ENCODE data around the gene FBXO36. TPM values are rescaled to one million over a fixed set of nuclear protein-coding genes. Genes with fewer than 3 reads are reported as not detected.

Gene FBXO36
- total and polyA plus RNA-seq, 2 of the 13 experiments (the other 11 are each of a cell fraction or from before 2014, with no cell fraction given) = 2.8 TPM

DNA sequence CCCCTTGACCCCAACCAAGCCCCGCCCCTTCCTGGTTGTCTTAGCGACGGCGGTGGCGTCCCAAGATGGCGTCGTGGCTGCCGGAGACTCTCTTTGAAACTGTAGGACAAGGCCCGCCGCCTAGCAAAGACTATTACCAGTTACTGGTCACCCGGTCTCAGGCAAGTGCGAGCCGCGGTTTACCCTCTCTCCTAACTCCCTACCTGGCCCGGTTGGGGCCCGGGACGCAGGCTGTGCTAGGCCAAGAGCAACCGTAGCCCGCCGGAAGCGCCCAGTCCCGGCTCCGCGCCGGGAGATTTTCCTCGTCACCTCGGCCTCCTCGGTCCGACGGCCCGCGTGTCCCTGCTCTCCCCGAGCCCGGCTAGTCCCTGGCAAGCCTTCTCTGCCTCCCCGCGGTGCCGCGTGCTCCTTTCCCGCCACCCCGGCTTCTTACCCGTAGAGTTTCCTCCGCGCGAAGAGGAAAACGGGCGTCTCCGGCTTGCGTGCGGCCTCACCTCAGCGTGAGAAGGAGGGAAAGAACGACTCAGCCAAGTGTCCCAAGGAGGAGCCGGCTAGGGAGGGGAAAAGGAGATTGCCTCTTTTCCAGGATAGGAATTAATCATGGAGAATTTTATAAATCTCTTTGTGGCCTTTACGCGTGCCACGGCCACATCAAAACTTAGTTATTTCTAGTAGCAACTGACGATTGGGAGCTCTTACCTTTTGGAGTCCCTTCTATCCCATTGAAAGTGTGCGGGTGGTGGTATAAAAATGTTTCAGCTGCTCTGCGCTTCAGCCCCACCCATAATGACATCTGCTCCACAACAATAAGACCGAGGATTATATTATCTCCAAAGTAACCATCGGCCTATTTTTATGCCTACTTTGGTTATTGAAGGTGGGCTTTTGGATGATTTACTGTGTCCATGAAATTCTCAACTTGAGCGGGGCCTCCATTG is at the start of gene FBXO36 (continued):
- TF ChIP-seq ATM (IDR thresholded peaks at IDR 0.05; ENCODE audit: borderline replicate concordance) = no peak
- TF ChIP-seq HNRNPLL (IDR thresholded peaks at IDR 0.05; ENCODE audit: low read depth, low read length, poor library complexity, severe bottlenecking) = peak; percentile 53
- TF ChIP-seq KMT2A (CRISPR knock-in tag; IDR thresholded peaks at IDR 0.05) = peak; percentile 81
- TF ChIP-seq IRX3 (CRISPR knock-in tag; IDR thresholded peaks at IDR 0.05; ENCODE audit: borderline replicate concordance, low read depth) = peak; percentile 78; the same call in 1 of the 2 replicates
- no peak for TF ChIP-seq ZNF335 (CRISPR knock-in tag; IDR thresholded peaks at IDR 0.05)
- TF ChIP-seq ZNF484 (CRISPR knock-in tag; IDR thresholded peaks at IDR 0.05; ENCODE audit: borderline replicate concordance, low read depth) = no peak
- no peak for TF ChIP-seq SMYD3 (CRISPR knock-in tag; IDR thresholded peaks at IDR 0.05)
- TF ChIP-seq, protein P1, sequence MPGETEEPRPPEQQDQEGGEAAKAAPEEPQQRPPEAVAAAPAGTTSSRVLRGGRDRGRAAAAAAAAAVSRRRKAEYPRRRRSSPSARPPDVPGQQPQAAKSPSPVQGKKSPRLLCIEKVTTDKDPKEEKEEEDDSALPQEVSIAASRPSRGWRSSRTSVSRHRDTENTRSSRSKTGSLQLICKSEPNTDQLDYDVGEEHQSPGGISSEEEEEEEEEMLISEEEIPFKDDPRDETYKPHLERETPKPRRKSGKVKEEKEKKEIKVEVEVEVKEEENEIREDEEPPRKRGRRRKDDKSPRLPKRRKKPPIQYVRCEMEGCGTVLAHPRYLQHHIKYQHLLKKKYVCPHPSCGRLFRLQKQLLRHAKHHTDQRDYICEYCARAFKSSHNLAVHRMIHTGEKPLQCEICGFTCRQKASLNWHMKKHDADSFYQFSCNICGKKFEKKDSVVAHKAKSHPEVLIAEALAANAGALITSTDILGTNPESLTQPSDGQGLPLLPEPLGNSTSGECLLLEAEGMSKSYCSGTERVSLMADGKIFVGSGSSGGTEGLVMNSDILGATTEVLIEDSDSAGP (CRISPR knock-in tag; IDR thresholded peaks at IDR 0.05; ENCODE audit: borderline replicate concordance) = peak; percentile 53; the same call in 1 of the 2 replicates
- peak; percentile 79; the same call in 1 of the 2 replicates for TF ChIP-seq ZNF367 (CRISPR knock-in tag; IDR thresholded peaks at IDR 0.05; ENCODE audit: borderline replicate concordance)
- no peak for TF ChIP-seq HNF4G (IDR thresholded peaks at IDR 0.05; ENCODE audit: borderline replicate concordance, low read depth, low read length)
- no peak for TF ChIP-seq HNF4G (CRISPR knock-in tag; IDR thresholded peaks at IDR 0.05; ENCODE audit: borderline replicate concordance, low read depth)
- 0 out of 2 replicates have a peak, but pooled peaks have one; percentile 69 for TF ChIP-seq NFATC3 (CRISPR knock-in tag; IDR thresholded peaks at IDR 0.05)
- TF ChIP-seq, protein P2, sequence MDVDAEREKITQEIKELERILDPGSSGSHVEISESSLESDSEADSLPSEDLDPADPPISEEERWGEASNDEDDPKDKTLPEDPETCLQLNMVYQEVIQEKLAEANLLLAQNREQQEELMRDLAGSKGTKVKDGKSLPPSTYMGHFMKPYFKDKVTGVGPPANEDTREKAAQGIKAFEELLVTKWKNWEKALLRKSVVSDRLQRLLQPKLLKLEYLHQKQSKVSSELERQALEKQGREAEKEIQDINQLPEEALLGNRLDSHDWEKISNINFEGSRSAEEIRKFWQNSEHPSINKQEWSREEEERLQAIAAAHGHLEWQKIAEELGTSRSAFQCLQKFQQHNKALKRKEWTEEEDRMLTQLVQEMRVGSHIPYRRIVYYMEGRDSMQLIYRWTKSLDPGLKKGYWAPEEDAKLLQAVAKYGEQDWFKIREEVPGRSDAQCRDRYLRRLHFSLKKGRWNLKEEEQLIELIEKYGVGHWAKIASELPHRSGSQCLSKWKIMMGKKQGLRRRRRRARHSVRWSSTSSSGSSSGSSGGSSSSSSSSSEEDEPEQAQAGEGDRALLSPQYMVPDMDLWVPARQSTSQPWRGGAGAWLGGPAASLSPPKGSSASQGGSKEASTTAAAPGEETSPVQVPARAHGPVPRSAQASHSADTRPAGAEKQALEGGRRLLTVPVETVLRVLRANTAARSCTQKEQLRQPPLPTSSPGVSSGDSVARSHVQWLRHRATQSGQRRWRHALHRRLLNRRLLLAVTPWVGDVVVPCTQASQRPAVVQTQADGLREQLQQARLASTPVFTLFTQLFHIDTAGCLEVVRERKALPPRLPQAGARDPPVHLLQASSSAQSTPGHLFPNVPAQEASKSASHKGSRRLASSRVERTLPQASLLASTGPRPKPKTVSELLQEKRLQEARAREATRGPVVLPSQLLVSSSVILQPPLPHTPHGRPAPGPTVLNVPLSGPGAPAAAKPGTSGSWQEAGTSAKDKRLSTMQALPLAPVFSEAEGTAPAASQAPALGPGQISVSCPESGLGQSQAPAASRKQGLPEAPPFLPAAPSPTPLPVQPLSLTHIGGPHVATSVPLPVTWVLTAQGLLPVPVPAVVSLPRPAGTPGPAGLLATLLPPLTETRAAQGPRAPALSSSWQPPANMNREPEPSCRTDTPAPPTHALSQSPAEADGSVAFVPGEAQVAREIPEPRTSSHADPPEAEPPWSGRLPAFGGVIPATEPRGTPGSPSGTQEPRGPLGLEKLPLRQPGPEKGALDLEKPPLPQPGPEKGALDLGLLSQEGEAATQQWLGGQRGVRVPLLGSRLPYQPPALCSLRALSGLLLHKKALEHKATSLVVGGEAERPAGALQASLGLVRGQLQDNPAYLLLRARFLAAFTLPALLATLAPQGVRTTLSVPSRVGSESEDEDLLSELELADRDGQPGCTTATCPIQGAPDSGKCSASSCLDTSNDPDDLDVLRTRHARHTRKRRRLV (CRISPR knock-in tag; IDR thresholded peaks at IDR 0.05) = no peak
- TF ChIP-seq KLF6 (CRISPR knock-in tag; IDR thresholded peaks at IDR 0.05) = no peak
- peak; percentile 62; the same call in 1 of the 2 replicates for TF ChIP-seq ZNF263 (CRISPR knock-in tag; IDR thresholded peaks at IDR 0.05)
- peak; percentile 80 for TF ChIP-seq ZNF768 (CRISPR knock-in tag; IDR thresholded peaks at IDR 0.05)
- peak; percentile 80 for TF ChIP-seq GATAD1 (CRISPR knock-in tag; IDR thresholded peaks at IDR 0.05)
- TF ChIP-seq ZNF577 (CRISPR knock-in tag; IDR thresholded peaks at IDR 0.05; ENCODE audit: borderline replicate concordance, low read depth) = no peak
- TF ChIP-seq MLLT10 (CRISPR knock-in tag; IDR thresholded peaks at IDR 0.05) = no peak
- no peak for TF ChIP-seq ZMYM3 (CRISPR knock-in tag; IDR thresholded peaks at IDR 0.05)
- TF ChIP-seq SAFB2 (CRISPR knock-in tag; IDR thresholded peaks at IDR 0.05; ENCODE audit: borderline replicate concordance, low read depth) = no peak; the same call in 1 of the 2 replicates

Measured in HepG2 (cell line).